CD14-positive monocyte (primary cell): ENCODE data around the gene PCBP3. TPM values are rescaled to one million over a fixed set of nuclear protein-coding genes. Genes with fewer than 3 reads are reported as not detected.
A peak's percentile ranks its signal among the peaks of the same experiment; 100 is the strongest.

Experiments
- DNase-seq, 3 donors: peaks; one replicate each; pipeline ENCODE4 v3.0.0-alpha.2; 2011 to 2022
- H2AFZ ChIP-seq: 2 replicates; pipeline ENCODE4 v1.6.0; 2012; ENCODE audit warnings: mild to moderate bottlenecking, low read depth, low read length, inconsistent platforms; ENCODE audit not compliant: insufficient read depth, poor library complexity, severe bottlenecking
- H3K27ac ChIP-seq, 2 donors: 1 replicate in 1 of 2; 2 replicates in 1 of 2; pipeline ENCODE4 v1.5.1; 2012 to 2013; ENCODE audit warnings: low read length in 2 of 2, control low read depth in 1 of 2, inconsistent platforms in 1 of 2, low read depth in 1 of 2, mild to moderate bottlenecking in 1 of 2
- H3K27me3 ChIP-seq, 2 donors: one replicate each; pipeline versions ENCODE4 v1.6.0 to v1.6.1; 2011 to 2013; ENCODE audit warnings: low read length in 2 of 2; ENCODE audit not compliant: control insufficient read depth in 2 of 2, insufficient read depth in 2 of 2
- H3K36me3 ChIP-seq, 2 donors: replicated peaks in 1 of 2; 1 replicate in 1 of 2; 2 replicates in 1 of 2; pipeline versions ENCODE4 v1.5.1 to v1.6.1; 2012 to 2013; ENCODE audit warnings: low read length in 2 of 2, control low read depth in 1 of 2, inconsistent platforms in 1 of 2, mild to moderate bottlenecking in 1 of 2; ENCODE audit not compliant: insufficient read depth in 2 of 2, control insufficient read depth in 1 of 2
- H3K4me1 ChIP-seq, 2 donors: 1 replicate in 1 of 2; 2 replicates in 1 of 2; pipeline versions ENCODE4 v1.5.1 to v1.6.1; 2012 to 2013; ENCODE audit warnings: low read length in 2 of 2, control low read depth in 1 of 2, inconsistent platforms in 1 of 2, mild to moderate bottlenecking in 1 of 2, moderate library complexity in 1 of 2; ENCODE audit not compliant: insufficient read depth in 2 of 2, control insufficient read depth in 1 of 2
- H3K4me2 ChIP-seq: replicated peaks from 2 replicates; pipeline ENCODE3; 2012; ENCODE audit warnings: low read length, moderate library complexity, mild to moderate bottlenecking; ENCODE audit not compliant: poor library complexity, severe bottlenecking; ENCODE audit errors: extremely low read depth
- H3K4me3 ChIP-seq, 3 experiments: fragments of 200-600 bp in 1 of 3; sonication (generic) in 1 of 3; replicated peaks in 1 of 3; 1 replicate in 2 of 3; 2 replicates in 1 of 3; pipeline ENCODE4 v1.5.1; 2011 to 2013; ENCODE audit warnings: low read length in 3 of 3, mild to moderate bottlenecking in 3 of 3, control low read depth in 2 of 3, low read depth in 2 of 3, inconsistent platforms in 1 of 3, moderate library complexity in 1 of 3
- H3K79me2 ChIP-seq: 2 replicates; pipeline ENCODE4 v1.6.0; 2012; ENCODE audit warnings: mild to moderate bottlenecking, control low read depth, inconsistent platforms, low read length, moderate library complexity; ENCODE audit not compliant: insufficient read depth
- H3K9ac ChIP-seq: 2 replicates; pipeline ENCODE4 v1.6.0; 2017; ENCODE audit warnings: low read length, mild to moderate bottlenecking; ENCODE audit not compliant: insufficient read depth, poor library complexity, severe bottlenecking
- H3K9me3 ChIP-seq, 2 donors: replicated peaks in 1 of 2; 1 replicate in 1 of 2; 2 replicates in 1 of 2; pipeline versions ENCODE4 v1.5.1 to v1.6.1; 2012 to 2013; ENCODE audit warnings: low read length in 2 of 2, control low read depth in 1 of 2; ENCODE audit not compliant: control insufficient read depth in 1 of 2, insufficient read depth in 1 of 2
- H4K20me1 ChIP-seq: 2 replicates; pipeline ENCODE4 v1.6.0; 2012; ENCODE audit warnings: mild to moderate bottlenecking, low read length, control low read depth, moderate library complexity; ENCODE audit not compliant: insufficient read depth
- H3K27ac Mint-ChIP-seq, 7 donors: one replicate each; pipeline ENCODE4 v1.8.0; 2020; ENCODE audit warnings: mild to moderate bottlenecking in 7 of 7, mixed read lengths in 7 of 7, moderate library complexity in 6 of 7, inconsistent platforms in 2 of 7
- H3K27me3 Mint-ChIP-seq, 3 donors: one replicate each; pipeline ENCODE4 v1.8.0; 2021 to 2022; ENCODE audit warnings: low read depth in 3 of 3, mild to moderate bottlenecking in 3 of 3, mixed read lengths in 3 of 3, moderate library complexity in 3 of 3, inconsistent platforms in 1 of 3
- H3K36me3 Mint-ChIP-seq, 2 donors: one replicate each; pipeline ENCODE4 v1.8.0; 2020; ENCODE audit warnings: mixed read lengths in 2 of 2, inconsistent platforms in 1 of 2, mild to moderate bottlenecking in 1 of 2
- H3K4me1 Mint-ChIP-seq: one replicate; pipeline ENCODE4 v1.8.0; 2020; ENCODE audit warnings: mild to moderate bottlenecking, mixed read lengths
- H3K4me3 Mint-ChIP-seq, 2 donors: one replicate each; pipeline ENCODE4 v1.8.0; 2020; ENCODE audit warnings: mild to moderate bottlenecking in 2 of 2, mixed read lengths in 2 of 2, moderate library complexity in 1 of 2
- H3K9me3 Mint-ChIP-seq, 7 donors: one replicate each; pipeline ENCODE4 v1.8.0; 2020 to 2022; ENCODE audit warnings: mixed read lengths in 7 of 7, mild to moderate bottlenecking in 6 of 7, moderate library complexity in 6 of 7, inconsistent platforms in 2 of 7
- WGBS: methylation state at CpG from one replicate; pipeline ENCODE4 v1.1.5; 2013; ENCODE audit warnings: missing lambda C conversion rate; ENCODE audit not compliant: insufficient coverage; 5-methylcytosine and 5-hydroxymethylcytosine counted together
- intact Hi-C, 2 donors: fragments of 100-400 bp; cut with micrococcal nuclease; formaldehyde crosslinking; loops; one replicate each; pipeline versions ENCODE4 v1.15.0 to v1.15.1; 2023
- polyA plus RNA-seq, 3 donors: library from polyadenylated mRNA; depleted of rRNA in 1 of 3; unstranded in 2 of 3; stranded (reverse) in 1 of 3; fragments of 300-500 nt in 2 of 3; fragments of >200 nt in 1 of 3; fragmentation: Illumina TruSeq in 2 of 3; gene quantifications; 1 replicate in 2 of 3; 2 replicates in 1 of 3; pipeline ENCODE4 v1.2.3, GENCODE V29; 2012 to 2021
- TF ChIP-seq, protein P1 (sequence below): fragments of 200-600 bp; IDR thresholded peaks from one replicate; pipeline ENCODE4 v1.8.0; 2022; ENCODE audit warnings: antibody characterized with exemption, mild to moderate bottlenecking

The PCBP3 gene
- polyA plus RNA-seq, 3 donors, result 0.34 to 0.49 TPM; not detected in 1

DNA sequence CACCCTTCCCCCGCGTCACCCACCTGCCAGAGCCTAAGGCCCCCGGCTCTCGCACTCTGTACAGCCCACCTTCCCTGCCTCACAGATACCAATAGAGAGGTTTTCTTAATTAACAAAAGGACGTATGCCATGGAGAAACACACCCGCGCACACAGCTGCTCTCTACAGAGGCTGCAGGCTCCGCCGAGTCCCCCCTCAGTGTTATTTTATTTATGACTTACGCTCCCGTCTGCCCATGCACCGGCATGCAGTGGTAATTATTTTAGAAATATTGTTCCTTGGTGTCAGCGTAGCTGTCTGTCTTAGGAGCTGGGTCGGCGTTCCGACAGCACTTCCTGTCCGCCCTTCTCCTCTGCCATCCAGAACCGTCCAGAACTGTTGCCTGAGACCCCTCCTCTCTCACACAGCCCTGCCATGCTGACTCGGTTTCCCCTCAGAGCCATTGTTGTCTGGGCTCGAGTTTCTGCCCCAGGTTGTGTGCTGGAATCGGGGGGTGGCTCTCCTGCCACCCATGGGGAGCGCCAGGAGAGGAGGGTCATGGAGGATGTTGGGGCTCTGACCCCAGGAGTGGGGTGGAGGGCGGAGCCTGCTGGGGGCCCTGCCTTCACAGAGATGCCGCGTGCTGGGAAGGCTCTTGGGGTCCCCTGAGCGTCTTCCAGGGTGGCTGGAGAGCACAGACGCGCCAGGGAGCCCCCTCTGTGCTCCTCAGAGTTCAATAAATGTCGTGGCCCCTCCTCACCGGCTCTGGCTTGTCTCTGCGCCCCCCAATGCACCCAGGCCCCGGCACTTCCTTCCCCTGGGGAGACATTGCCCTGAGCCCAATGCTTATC is 298.4 kb downstream of the PCBP3 start:
- Mint-ChIP-seq H3K36me3 (no peaks in the 10 kb centered on the region), H3K9me3 (peaks cover 1 to 31% (median 7%) of the 10 kb centered on the region in 7 donors), H3K27ac (peak overlapping the region in 2 of 7 donors; percentile 28 to 78), H3K27me3 (peaks cover 0 to 5% (median 0%) of the 10 kb centered on the region in 3 donors), H3K4me3 (no peak overlapping the region), H3K4me1 (no peaks in the 10 kb centered on the region)
- Histone ChIP-seq H3K4me2 (no peak overlapping the region), H3K79me2 (no peaks in the 10 kb centered on the region), H3K27me3 (no peaks in the 10 kb centered on the region), H3K27ac (no peak overlapping the region), H4K20me1 (no peaks in the 10 kb centered on the region), H3K4me3 (no peak overlapping the region), H3K36me3 (no peaks in the 10 kb centered on the region), H2AFZ (no peak overlapping the region), H3K4me1 (no peaks in the 10 kb centered on the region), H3K9me3 (peaks cover 0 to 4% of the 10 kb centered on the region in 2 donors), H3K9ac (no peak overlapping the region)
- DNase-seq, result no peak
- intact Hi-C loops, result no loop called here
- TF ChIP-seq, protein P1, sequence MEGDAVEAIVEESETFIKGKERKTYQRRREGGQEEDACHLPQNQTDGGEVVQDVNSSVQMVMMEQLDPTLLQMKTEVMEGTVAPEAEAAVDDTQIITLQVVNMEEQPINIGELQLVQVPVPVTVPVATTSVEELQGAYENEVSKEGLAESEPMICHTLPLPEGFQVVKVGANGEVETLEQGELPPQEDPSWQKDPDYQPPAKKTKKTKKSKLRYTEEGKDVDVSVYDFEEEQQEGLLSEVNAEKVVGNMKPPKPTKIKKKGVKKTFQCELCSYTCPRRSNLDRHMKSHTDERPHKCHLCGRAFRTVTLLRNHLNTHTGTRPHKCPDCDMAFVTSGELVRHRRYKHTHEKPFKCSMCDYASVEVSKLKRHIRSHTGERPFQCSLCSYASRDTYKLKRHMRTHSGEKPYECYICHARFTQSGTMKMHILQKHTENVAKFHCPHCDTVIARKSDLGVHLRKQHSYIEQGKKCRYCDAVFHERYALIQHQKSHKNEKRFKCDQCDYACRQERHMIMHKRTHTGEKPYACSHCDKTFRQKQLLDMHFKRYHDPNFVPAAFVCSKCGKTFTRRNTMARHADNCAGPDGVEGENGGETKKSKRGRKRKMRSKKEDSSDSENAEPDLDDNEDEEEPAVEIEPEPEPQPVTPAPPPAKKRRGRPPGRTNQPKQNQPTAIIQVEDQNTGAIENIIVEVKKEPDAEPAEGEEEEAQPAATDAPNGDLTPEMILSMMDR, result no peak
- WGBS, result 91% methylated on average over 24 of the region's 32 CpGs

- Histone ChIP-seq H3K27me3 (no peaks in the 10 kb centered on the region), H3K27ac (no peak overlapping the region), H3K79me2 (no peaks in the 10 kb centered on the region), H3K9ac (no peak overlapping the region), H3K4me3 (no peak overlapping the region), H4K20me1 (no peaks in the 10 kb centered on the region), H3K4me2 (no peak overlapping the region), H3K36me3 (no peaks in the 10 kb centered on the region), H3K9me3 (peaks cover 0 to 8% of the 10 kb centered on the region in 2 donors), H2AFZ (no peak overlapping the region), H3K4me1 (no peaks in the 10 kb centered on the region)
- peak overlapping the region in 2 of 7 donors; percentile 54 to 66 for H3K27ac Mint-ChIP-seq
- WGBS, result 91% methylated on average over 19 of the region's 20 CpGs
- TF ChIP-seq, protein P1, result no peak
- H3K9me3 Mint-ChIP-seq, result peaks cover 0 to 22% (median 4%) of the 10 kb centered on the region in 7 donors
- H3K27me3 Mint-ChIP-seq, result peaks cover 0 to 5% (median 0%) of the 10 kb centered on the region in 3 donors
- no peak overlapping the region for H3K4me3 Mint-ChIP-seq
- no peak for DNase-seq
- H3K4me1 Mint-ChIP-seq, result no peaks in the 10 kb centered on the region
- H3K36me3 Mint-ChIP-seq, result no peaks in the 10 kb centered on the region
- intact Hi-C loops, result no loop called here
Observed at GRCh38 chr21:45942755-45943629, 299.5 kb downstream of the PCBP3 start.
